HepG2 (cell line): ENCODE measurements around the gene SOX12. TPM values are rescaled to one million over a fixed set of nuclear protein-coding genes. Genes with fewer than 3 reads are reported as not detected.

ENCODE experiments used
- ATF4 ChIP-seq, 2 experiments: fragments of 450-650 bp in 1 of 2; sonication (generic) in 1 of 2; formaldehyde crosslinking; IDR thresholded peaks; 2 replicates each; pipeline versions ENCODE4 v1.5.0 to v1.8.0; 2020 to 2022; ENCODE audit warnings: mild to moderate bottlenecking in 1 of 2, missing genetic modification reagents in 1 of 2
- CHD2 ChIP-seq: IDR thresholded peaks from 2 replicates; pipeline ENCODE4 v1.6.1; 2011; ENCODE audit warnings: low read depth, low read length, improper control_type of control experiment
- EEA1 ChIP-seq: sonication (generic); formaldehyde crosslinking; IDR thresholded peaks from 2 replicates; pipeline ENCODE4 v1.5.1; 2020; ENCODE audit warnings: mild to moderate bottlenecking, missing genetic modification reagents, borderline replicate concordance
- KLF6 ChIP-seq: IDR thresholded peaks from 2 replicates; pipeline ENCODE4 v1.8.0; 2016; ENCODE audit warnings: missing biosample characterization, missing genetic modification reagents
- PTBP1 ChIP-seq: fragments of 200-400 bp; formaldehyde crosslinking; IDR thresholded peaks from 2 replicates; pipeline ENCODE4 v1.6.1; 2018; ENCODE audit warnings: low read length, low read depth; ENCODE audit not compliant: poor library complexity, severe bottlenecking
- RFX1 ChIP-seq: fragments of 450-650 bp; IDR thresholded peaks from 2 replicates; pipeline ENCODE4 v1.6.1; 2017
- SMAD3 ChIP-seq: sonication (generic); formaldehyde crosslinking; IDR thresholded peaks from 2 replicates; pipeline ENCODE4 v1.4.0; 2020; ENCODE audit warnings: missing genetic modification reagents
- SNAPC4 ChIP-seq: sonication (generic); formaldehyde crosslinking; IDR thresholded peaks from 2 replicates; pipeline ENCODE4 v1.4.0; 2020; ENCODE audit warnings: mild to moderate bottlenecking, missing genetic modification reagents
- WIZ ChIP-seq: sonication (generic); formaldehyde crosslinking; IDR thresholded peaks from 2 replicates; pipeline ENCODE4 v1.5.1; 2020; ENCODE audit warnings: mild to moderate bottlenecking, missing genetic modification reagents
- ZKSCAN5 ChIP-seq: sonication (generic); formaldehyde crosslinking; IDR thresholded peaks from 2 replicates; pipeline ENCODE4 v1.5.1; 2020; ENCODE audit warnings: mild to moderate bottlenecking, missing genetic modification reagents
- ZNF280B ChIP-seq: sonication (generic); formaldehyde crosslinking; IDR thresholded peaks from 2 replicates; pipeline ENCODE4 v1.5.0; 2020; ENCODE audit warnings: missing genetic modification reagents, mild to moderate bottlenecking, borderline replicate concordance
- polyA plus RNA-seq, 8 experiments: library from polyadenylated mRNA; depleted of rRNA in 3 of 8; stranded (reverse) in 7 of 8; unstranded in 1 of 8; fragments of >200 nt; fragmentation: Illumina TruSeq in 4 of 8; extraction: Trizol in 4 of 8; gene quantifications; 2 replicates each; pipeline versions ENCODE4 v1.2.1 to v1.2.3, GENCODE V29; 2011 to 2016; ENCODE audit warnings: low read depth in 4 of 8, missing spikeins in 1 of 8, mixed read lengths in 1 of 8; ENCODE audit not compliant: insufficient read depth in 1 of 8
- total RNA-seq, 5 experiments: library from RNA; depleted of rRNA; stranded (reverse); fragments of >200 nt; fragmentation: Illumina TruSeq; extraction: Trizol; gene quantifications; 2 replicates each; pipeline ENCODE4 v1.2.3, GENCODE V29; 2016; ENCODE audit warnings: low read depth in 1 of 5
- TF ChIP-seq, protein P1 (sequence below): sonication (generic); formaldehyde crosslinking; conservative IDR thresholded peaks from 2 replicates; pipeline ENCODE4 v1.4.0; 2020; ENCODE audit warnings: missing genetic modification reagents
- TF ChIP-seq, protein P2 (sequence below): sonication (generic); formaldehyde crosslinking; IDR thresholded peaks from 2 replicates; pipeline ENCODE4 v1.8.1; 2023; ENCODE audit warnings: missing genetic modification reagents, mild to moderate bottlenecking, borderline replicate concordance
- TF ChIP-seq, protein P3 (sequence below): sonication (generic); formaldehyde crosslinking; IDR thresholded peaks from 2 replicates; pipeline ENCODE4 v1.5.0; 2020; ENCODE audit warnings: mild to moderate bottlenecking, missing genetic modification reagents

The SOX12 gene
- total and polyA plus RNA-seq, 2 of the 13 experiments (the other 11 are each of a cell fraction or from before 2014, with no cell fraction given): 10.0 to 18.7 TPM

DNA sequence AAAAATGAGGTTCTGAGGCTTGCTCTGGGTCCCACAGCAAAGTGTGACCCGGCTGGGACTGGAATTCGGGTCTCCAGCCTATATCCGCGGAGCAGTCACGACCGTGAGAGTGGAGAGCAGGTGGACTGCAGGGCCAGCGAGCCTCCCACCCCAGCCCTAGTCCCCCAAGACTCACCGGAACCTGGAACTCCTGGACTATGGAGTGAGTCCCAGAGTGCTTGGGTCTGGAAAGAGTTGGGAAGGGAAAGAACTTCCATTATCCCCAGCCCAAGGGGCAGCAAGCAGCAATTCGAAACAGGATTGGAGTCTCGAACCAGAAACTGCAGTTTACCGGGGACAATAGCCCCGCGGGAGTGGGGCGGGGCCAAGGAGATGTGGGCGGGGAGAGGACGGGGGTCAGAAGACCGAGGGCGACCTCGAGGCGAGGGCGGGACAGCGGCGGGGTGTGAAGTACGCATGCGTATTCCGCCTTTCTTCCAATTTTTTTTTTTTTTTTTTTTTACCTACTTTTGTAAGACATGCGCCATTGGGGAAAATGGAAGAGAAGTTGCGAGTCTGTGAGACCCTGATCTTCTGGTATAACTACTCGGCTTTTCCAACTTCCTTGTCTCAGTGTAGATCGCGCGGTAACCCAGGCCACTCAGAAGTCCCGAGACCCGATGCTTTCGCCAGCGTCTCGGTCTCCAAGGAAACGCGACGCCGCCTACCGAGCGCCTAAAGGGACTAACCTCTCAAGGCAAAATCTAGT is 35.1 kb upstream of the SOX12 start, which contains the start of gene C20orf96 (continued):
- TF ChIP-seq, protein P1, sequence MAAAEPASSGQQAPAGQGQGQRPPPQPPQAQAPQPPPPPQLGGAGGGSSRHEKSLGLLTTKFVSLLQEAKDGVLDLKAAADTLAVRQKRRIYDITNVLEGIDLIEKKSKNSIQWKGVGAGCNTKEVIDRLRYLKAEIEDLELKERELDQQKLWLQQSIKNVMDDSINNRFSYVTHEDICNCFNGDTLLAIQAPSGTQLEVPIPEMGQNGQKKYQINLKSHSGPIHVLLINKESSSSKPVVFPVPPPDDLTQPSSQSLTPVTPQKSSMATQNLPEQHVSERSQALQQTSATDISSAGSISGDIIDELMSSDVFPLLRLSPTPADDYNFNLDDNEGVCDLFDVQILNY: no peak
- no peak for TF ChIP-seq KLF6 (CRISPR knock-in tag)
- peak; percentile 22; the same call in 1 of the 2 replicates for TF ChIP-seq ZNF280B (CRISPR knock-in tag)
- peak; percentile 83 for TF ChIP-seq CHD2
- no peak; the same call in 1 of the 2 replicates for TF ChIP-seq SMAD3 (CRISPR knock-in tag)
- 0 out of 4 replicates have a peak, but pooled peaks of 1 of the 2 experiments have one; percentile 12 for TF ChIP-seq ATF4 (CRISPR knock-in tag; IDR thresholded peaks at IDR 0.05)
- TF ChIP-seq RFX1: peak; percentile 74
- TF ChIP-seq, protein P2, sequence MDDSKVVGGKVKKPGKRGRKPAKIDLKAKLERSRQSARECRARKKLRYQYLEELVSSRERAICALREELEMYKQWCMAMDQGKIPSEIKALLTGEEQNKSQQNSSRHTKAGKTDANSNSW (CRISPR knock-in tag): peak; percentile 61; the same call in 1 of the 2 replicates
- TF ChIP-seq, protein P3, sequence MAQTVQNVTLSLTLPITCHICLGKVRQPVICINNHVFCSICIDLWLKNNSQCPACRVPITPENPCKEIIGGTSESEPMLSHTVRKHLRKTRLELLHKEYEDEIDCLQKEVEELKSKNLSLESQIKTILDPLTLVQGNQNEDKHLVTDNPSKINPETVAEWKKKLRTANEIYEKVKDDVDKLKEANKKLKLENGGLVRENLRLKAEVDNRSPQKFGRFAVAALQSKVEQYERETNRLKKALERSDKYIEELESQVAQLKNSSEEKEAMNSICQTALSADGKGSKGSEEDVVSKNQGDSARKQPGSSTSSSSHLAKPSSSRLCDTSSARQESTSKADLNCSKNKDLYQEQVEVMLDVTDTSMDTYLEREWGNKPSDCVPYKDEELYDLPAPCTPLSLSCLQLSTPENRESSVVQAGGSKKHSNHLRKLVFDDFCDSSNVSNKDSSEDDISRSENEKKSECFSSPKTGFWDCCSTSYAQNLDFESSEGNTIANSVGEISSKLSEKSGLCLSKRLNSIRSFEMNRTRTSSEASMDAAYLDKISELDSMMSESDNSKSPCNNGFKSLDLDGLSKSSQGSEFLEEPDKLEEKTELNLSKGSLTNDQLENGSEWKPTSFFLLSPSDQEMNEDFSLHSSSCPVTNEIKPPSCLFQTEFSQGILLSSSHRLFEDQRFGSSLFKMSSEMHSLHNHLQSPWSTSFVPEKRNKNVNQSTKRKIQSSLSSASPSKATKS (CRISPR knock-in tag): no peak
- TF ChIP-seq EEA1 (CRISPR knock-in tag): 0 out of 2 replicates have a peak, but pooled peaks have one; percentile 27
- 0 out of 2 replicates have a peak, but pooled peaks have one; percentile 47 for TF ChIP-seq WIZ (CRISPR knock-in tag)
- no peak for TF ChIP-seq PTBP1
- no peak for TF ChIP-seq ZKSCAN5 (CRISPR knock-in tag)
- no peak; the same call in 1 of the 2 replicates for TF ChIP-seq SNAPC4
